Tibial nerve (tissue), 4 donors: Measurements from ENCODE around the gene GDI1.

Source experiments
- CTCF ChIP-seq, 5 experiments: fragments of 200-600 bp in 3 of 5; fragments of 450-650 bp in 2 of 5; sonication (generic) in 3 of 5; IDR thresholded peaks; one replicate each; pipeline ENCODE4 v1.5.1; 2016 to 2019; ENCODE audit warnings: antibody characterized with exemption in 5 of 5, mild to moderate bottlenecking in 3 of 5, moderate library complexity in 2 of 5
- EP300 ChIP-seq, 2 donors: sonication (generic); formaldehyde crosslinking; IDR thresholded peaks; one replicate each; pipeline ENCODE4 v1.6.1; 2017; ENCODE audit warnings: antibody characterized with exemption in 2 of 2, mild to moderate bottlenecking in 1 of 2
- POLR2A ChIP-seq, 2 donors: fragments of 450-650 bp; IDR thresholded peaks; one replicate each; pipeline ENCODE4 v1.6.1; 2017; ENCODE audit warnings: antibody characterized with exemption in 2 of 2, mild to moderate bottlenecking in 2 of 2, moderate library complexity in 2 of 2

GRCh38 chrX:154450312-154450711, 13.4 kb downstream of the GDI1 start:
- TF ChIP-seq CTCF (IDR thresholded peaks at IDR 0.05) (no peak), POLR2A (IDR thresholded peaks at IDR 0.05) (no peak), EP300 (IDR thresholded peaks at IDR 0.05) (no peak)
